AG04450 (cell line): Measurements from ENCODE around the gene MSLN. TPM values are rescaled to one million over a fixed set of nuclear protein-coding genes. Genes with fewer than 3 reads are reported as not detected.
"Not testable (repeated sequence)": the region's sequence is repeated elsewhere in the genome, so short reads cannot be mapped to it uniquely, and the experiment has no call there.

Experiments used
- CTCF ChIA-PET: fragments of 300-600, 350-600 bp; formaldehyde crosslinking; extraction: SDS; loops from one replicate; lab custom pipeline; 2022; ENCODE audit warnings: antibody characterized with exemption, inconsistent platforms; lab: Charles Lee
- POLR2A ChIA-PET: fragments of 350-600 bp; formaldehyde crosslinking; extraction: SDS; loops from one replicate; lab custom pipeline; 2021; ENCODE audit warnings: antibody characterized with exemption, inconsistent platforms; lab: Yijun Ruan, JAX
- DNase-seq: peaks from one replicate; pipeline ENCODE4 v3.0.0-alpha.2; 2011; ENCODE audit warnings: low read depth, low spot score
- H3K27ac ChIP-seq: one replicate; pipeline ENCODE4 v1.5.1; 2012; ENCODE audit warnings: low read depth, low read length, control low read depth
- H3K27me3 ChIP-seq: one replicate; pipeline ENCODE4 v1.6.0; 2012; ENCODE audit warnings: low read length; ENCODE audit not compliant: control insufficient read depth, insufficient read depth
- H3K4me3 ChIP-seq: 2 replicates; pipeline ENCODE4 v1.5.1; 2011; ENCODE audit warnings: mild to moderate bottlenecking, low read depth, low read length, control low read depth
- H3K9me3 ChIP-seq: 2 replicates; pipeline ENCODE4 v1.5.1; 2012; ENCODE audit warnings: low read length; ENCODE audit not compliant: control insufficient read depth, insufficient read depth
- CTCF ChIP-seq: IDR thresholded peaks from 2 replicates; pipeline ENCODE4 v1.5.1; 2011; ENCODE audit warnings: low read depth, low read length, control low read depth, inconsistent platforms
- polyA minus RNA-seq: library from RNA; depleted of rRNA, polyadenylated mRNA; stranded (reverse); fragments of >200 nt; gene quantifications from 2 replicates; pipeline ENCODE4 v1.2.3, GENCODE V29; 2011; rRNA and poly(A)+ RNA removed
- polyA plus RNA-seq: library from polyadenylated mRNA; depleted of rRNA; stranded (reverse); fragments of >200 nt; gene quantifications from 2 replicates; pipeline ENCODE4 v1.2.3, GENCODE V29; 2011; rRNA removed

Gene MSLN
- 0.11 and 0.17 TPM in 2 replicates for polyA plus RNA-seq
- not detected in 2 replicates for polyA minus RNA-seq

GRCh38 chr16:760545-761343, at the start of gene MSLN:
Gene MSLN, plus strand, starts transcription at chr16:760734. Its CDS starts 1,947 bp downstream, at chr16:762681.
- Histone ChIP-seq H3K27ac (no peak within 1 kb of the TSS), H3K9me3 (no peaks in the 10 kb centered on the region; the same call in none of the 2 replicates), H3K4me3 (no peak within 1 kb of the TSS), H3K27me3 (peaks cover 7% of the 10 kb centered on the region)
- ChIA-PET POLR2A (interaction anchor here (0.6 kb wide), 1 partner anchor 12 kb away, joined by 6 read pairs; no protein-coding TSS in a partner anchor), CTCF (no interaction called here)
- TF ChIP-seq CTCF: no peak
- DNase-seq: no peak

GRCh38 chr16:711084-711483, 49.5 kb upstream of the MSLN start:
- TF ChIP-seq CTCF: no peak
- peaks cover 22% of the 10 kb centered on the region for H3K27me3 ChIP-seq
- ChIA-PET CTCF (interaction anchor here (0.7 to 4.2 kb wide), 3 partner anchors 9 to 345 kb away, joined by 3 to 29 read pairs (median 20); no protein-coding TSS in a partner anchor), POLR2A (no interaction called here)
- H3K9me3 ChIP-seq: no peaks in the 10 kb centered on the region; the same call in 1 of the 2 replicates
- no peak for DNase-seq
- no peak overlapping the region for H3K4me3 ChIP-seq
- no peak overlapping the region for H3K27ac ChIP-seq

GRCh38 chr16:711548-712320, 48.8 kb upstream of the MSLN start:
- ChIA-PET POLR2A (interaction anchor here (1.2 to 1.6 kb wide), 2 partner anchors 10 to 14 kb away, joined by 6 to 7 read pairs; partner anchors contain the start of genes ANTKMT and CCDC78), CTCF (interaction anchor here (0.6 to 4.2 kb wide), 13 partner anchors 8 to 391 kb away, joined by 3 to 29 read pairs (median 4); partner anchors contain the start of gene CHTF18)
- Histone ChIP-seq H3K4me3 (no peak overlapping the region), H3K27ac (no peak overlapping the region), H3K9me3 (no peaks in the 10 kb centered on the region; the same call in 1 of the 2 replicates), H3K27me3 (peaks cover 15% of the 10 kb centered on the region)
- DNase-seq: no peak
- TF ChIP-seq CTCF: peak; percentile 88

- ChIA-PET CTCF (interaction anchor here (0.8 to 4.2 kb wide), 11 partner anchors 9 to 390 kb away, joined by 3 to 29 read pairs (median 4); partner anchors contain the start of gene CHTF18), POLR2A (interaction anchor here (0.9 to 1.6 kb wide), 3 partner anchors 9 to 32 kb away, joined by 4 to 7 read pairs (median 6); partner anchors contain the start of genes ANTKMT and CCDC78)
- not testable (repeated sequence) for H3K9me3 ChIP-seq, H3K4me3 ChIP-seq, H3K27me3 ChIP-seq
- peak; percentile 52 for TF ChIP-seq CTCF
- peak overlapping the region; percentile 57 for H3K27ac ChIP-seq
- DNase-seq: peak; percentile 84
These were observed 47.7 kb upstream of the MSLN start for GRCh38 chr16:712740-713250.
